Endodermal cell (in vitro differentiated cells): Measurements from ENCODE around the gene VASP. TPM values are rescaled to one million over a fixed set of nuclear protein-coding genes. Genes with fewer than 3 reads are reported as not detected.

Experiments
- DNase-seq: peaks from one replicate; pipeline ENCODE4 v3.0.0-alpha.2; 2017
- H3K27ac ChIP-seq: 2 replicates; pipeline ENCODE4 v1.5.1; 2013; ENCODE audit warnings: mild to moderate bottlenecking, low read depth, low read length, moderate library complexity
- H3K27me3 ChIP-seq: 2 replicates; pipeline ENCODE4 v1.6.1; 2013; ENCODE audit warnings: mild to moderate bottlenecking, low read length, moderate library complexity; ENCODE audit not compliant: insufficient read depth, control insufficient read depth, poor library complexity, severe bottlenecking
- H3K36me3 ChIP-seq: 2 replicates; pipeline ENCODE4 v1.7.0; 2013; ENCODE audit warnings: mild to moderate bottlenecking, low read length, moderate library complexity; ENCODE audit not compliant: control insufficient read depth, insufficient read depth
- H3K4me1 ChIP-seq: one replicate; pipeline ENCODE4 v1.7.0; 2013; ENCODE audit warnings: low read length; ENCODE audit not compliant: control insufficient read depth, insufficient read depth
- H3K4me3 ChIP-seq: 2 replicates; pipeline ENCODE4 v1.5.1; 2013; ENCODE audit warnings: mild to moderate bottlenecking, low read length, moderate library complexity
- H3K9ac ChIP-seq: 2 replicates; pipeline ENCODE4 v1.6.1; 2013; ENCODE audit warnings: mild to moderate bottlenecking, low read length, moderate library complexity; ENCODE audit not compliant: poor library complexity, severe bottlenecking; ENCODE audit errors: extremely low read depth
- H3K9me3 ChIP-seq: 2 replicates; pipeline ENCODE4 v1.6.1; 2013; ENCODE audit warnings: mild to moderate bottlenecking, low read length, moderate library complexity; ENCODE audit not compliant: control insufficient read depth
- H3K27ac Mint-ChIP-seq: 2 replicates; pipeline ENCODE4 v1.8.0; 2020; ENCODE audit warnings: mixed read lengths
- H3K27me3 Mint-ChIP-seq: 2 replicates; pipeline ENCODE4 v1.8.0; 2021; ENCODE audit warnings: mild to moderate bottlenecking, mixed read lengths; ENCODE audit not compliant: insufficient read depth
- H3K36me3 Mint-ChIP-seq: 2 replicates; pipeline ENCODE4 v1.8.0; 2020; ENCODE audit warnings: low read depth, mixed read lengths
- H3K4me1 Mint-ChIP-seq: 2 replicates; pipeline ENCODE4 v1.8.0; 2020; ENCODE audit warnings: mixed read lengths
- H3K4me3 Mint-ChIP-seq: 2 replicates; pipeline ENCODE4 v1.8.0; 2020; ENCODE audit warnings: mild to moderate bottlenecking, moderate library complexity, mixed read lengths
- H3K9me3 Mint-ChIP-seq: 2 replicates; pipeline ENCODE4 v1.8.0; 2020; ENCODE audit warnings: mild to moderate bottlenecking, mixed read lengths
- CTCF ChIP-seq: fragments of 200-600 bp; sonication (generic); conservative IDR thresholded peaks from 2 replicates; pipeline ENCODE4 v1.5.0; 2021; ENCODE audit warnings: antibody characterized with exemption, mild to moderate bottlenecking
- WGBS, 2 experiments: methylation state at CpG; one replicate each; pipeline versions ENCODE4 v1.1.5 to v1.1.7; 2013; ENCODE audit warnings: missing lambda C conversion rate in 2 of 2, mixed read lengths in 1 of 2; ENCODE audit not compliant: insufficient coverage in 1 of 2, insufficient read length in 1 of 2; 5-methylcytosine and 5-hydroxymethylcytosine counted together
- total RNA-seq, 2 donors: library from RNA; stranded (reverse); fragmentation: NEBNext Ultra II Directional in 1 of 2; extraction: Animal tissue kit (Norgen Biotek cat#: 25700) in 1 of 2; gene quantifications; 2 replicates in 1 of 2; 3 replicates in 1 of 2; pipeline ENCODE4 v1.2.1, GENCODE V29; 2021

The VASP gene
- total RNA-seq, 2 donors from 2014 or later: 134 to 144 TPM

GRCh38 chr19:45485305-45486077, 21.8 kb upstream of the VASP start:
- H3K4me3 ChIP-seq: peak overlapping the region; percentile 81

GRCh38 chr19:45488708-45489107, 18.6 kb upstream of the VASP start:
- H3K36me3 ChIP-seq: peaks cover 8% of the 10 kb centered on the region
- DNase-seq: no peak
- no peaks in the 10 kb centered on the region for H3K27me3 ChIP-seq
- no peaks in the 10 kb centered on the region for H3K27me3 Mint-ChIP-seq
- no peak for TF ChIP-seq CTCF
- H3K9me3 ChIP-seq: no peaks in the 10 kb centered on the region
- H3K36me3 Mint-ChIP-seq: peaks cover 9% of the 10 kb centered on the region
- no peak overlapping the region for H3K27ac ChIP-seq
- no peak overlapping the region for H3K4me3 Mint-ChIP-seq
- no peaks in the 10 kb centered on the region for H3K9me3 Mint-ChIP-seq
- WGBS, 2 experiments: 91% methylated on average over 14 to 15 of the region's 15 CpGs
- H3K27ac Mint-ChIP-seq: no peak overlapping the region
- no peak overlapping the region for H3K9ac ChIP-seq
- H3K4me3 ChIP-seq: no peak overlapping the region
- no peaks in the 10 kb centered on the region for H3K4me1 ChIP-seq
- H3K4me1 Mint-ChIP-seq: peaks cover 7% of the 10 kb centered on the region

More at GRCh38 chr19:45485305-45486077, 21.8 kb upstream of the VASP start:
- H3K27ac ChIP-seq: peak overlapping the region; percentile 88
- no peaks in the 10 kb centered on the region for H3K27me3 Mint-ChIP-seq
- peak overlapping the region; percentile 76 for H3K4me3 Mint-ChIP-seq
- H3K9ac ChIP-seq: peak overlapping the region; percentile 64
- H3K4me1 Mint-ChIP-seq: no peaks in the 10 kb centered on the region
- no peaks in the 10 kb centered on the region for H3K9me3 Mint-ChIP-seq
- H3K27ac Mint-ChIP-seq: peak overlapping the region; percentile 96
- WGBS, 2 experiments: 4 to 5% methylated on average over 17 to 35 of the region's 35 CpGs
- peak; percentile 99 for DNase-seq
- H3K36me3 Mint-ChIP-seq: peaks cover 7% of the 10 kb centered on the region
- H3K4me1 ChIP-seq: no peaks in the 10 kb centered on the region
- no peaks in the 10 kb centered on the region for H3K27me3 ChIP-seq
- H3K36me3 ChIP-seq: peaks cover 3% of the 10 kb centered on the region
- no peaks in the 10 kb centered on the region for H3K9me3 ChIP-seq
- peak; percentile 76 for TF ChIP-seq CTCF

GRCh38 chr19:45489216-45489855, 17.9 kb upstream of the VASP start:
- Histone ChIP-seq H3K9me3 (no peaks in the 10 kb centered on the region), H3K36me3 (peaks cover 12% of the 10 kb centered on the region), H3K9ac (no peak overlapping the region), H3K27me3 (no peaks in the 10 kb centered on the region), H3K4me1 (no peaks in the 10 kb centered on the region), H3K4me3 (no peak overlapping the region), H3K27ac (no peak overlapping the region)
- H3K27ac Mint-ChIP-seq: no peak overlapping the region
- H3K4me3 Mint-ChIP-seq: no peak overlapping the region
- TF ChIP-seq CTCF: no peak
- no peaks in the 10 kb centered on the region for H3K9me3 Mint-ChIP-seq
- H3K4me1 Mint-ChIP-seq: peaks cover 7% of the 10 kb centered on the region
- peaks cover 15% of the 10 kb centered on the region for H3K36me3 Mint-ChIP-seq
- DNase-seq: no peak
- WGBS, 2 experiments: 95 to 97% methylated on average over 20 of the region's 20 CpGs
- no peaks in the 10 kb centered on the region for H3K27me3 Mint-ChIP-seq
